ENCODE data around the gene SESN3.
"Not testable (repeated sequence)": the region's sequence is repeated elsewhere in the genome, so short reads cannot be mapped to it uniquely, and the experiment has no call there.

Gene SESN3

DNA sequence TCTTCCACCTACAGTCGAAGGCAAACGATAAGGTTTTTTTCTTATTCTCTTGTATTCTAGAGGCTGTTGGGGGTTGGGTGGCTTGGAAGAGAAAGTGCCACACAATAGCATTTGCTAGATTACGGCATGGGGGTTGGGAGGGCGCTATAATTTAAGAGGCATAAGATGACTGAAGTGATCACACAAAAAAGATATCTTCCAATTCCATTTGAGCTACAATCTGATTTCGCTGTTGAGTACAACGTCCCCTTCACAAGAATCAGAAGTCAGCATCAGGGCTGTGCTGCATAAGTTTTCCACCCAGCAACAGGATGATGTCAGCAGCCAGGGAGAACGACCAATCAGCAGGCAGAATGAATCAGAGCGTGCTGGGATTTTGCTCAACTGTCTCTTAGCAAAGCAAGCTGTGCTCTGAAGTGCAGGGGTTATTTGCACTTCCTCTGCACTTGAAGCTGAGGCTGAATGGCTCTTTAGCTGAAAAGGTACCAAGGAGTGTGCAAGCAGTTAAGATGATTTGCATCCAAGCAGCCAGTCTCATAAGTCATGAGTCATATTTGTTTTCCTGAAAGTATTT lies 23.2 kb upstream of the SESN3 start:
- Histone ChIP-seq H2BK15ac (ENCODE audit: low read depth, poor library complexity, severe bottlenecking) (no peak overlapping the region), H3K18ac (ENCODE audit: low read depth in 1 of 2, low read length in 2 of 2) (peak overlapping the region; percentile 22 to 65), H3K4ac (ENCODE audit: low read depth in 1 of 2, low read length in 2 of 2) (peak overlapping the region in 1 of 2 experiments; percentile 49), H2AK5ac (ENCODE audit: low read length, severe bottlenecking) (no peak overlapping the region), H3K9me3 (ENCODE audit: control insufficient read depth, low read length) (no peaks in the 10 kb centered on the region), H3K27me3 (ENCODE audit: control insufficient read depth in 1 of 2, insufficient read depth in 1 of 2, low read length in 2 of 2) (peaks cover 0 to 6% of the 10 kb centered on the region in 2 experiments), H3K23ac (ENCODE audit: low read length in 2 of 2) (no peak overlapping the region), H3K14ac (ENCODE audit: low read length in 2 of 2) (no peak overlapping the region), H3K36me3 (ENCODE audit: control insufficient read depth in 1 of 2, insufficient read depth in 2 of 2, low read depth in 1 of 2, low read length in 2 of 2) (no peaks in the 10 kb centered on the region), H3K79me1 (replicated peaks; ENCODE audit: low read length, poor library complexity, severe bottlenecking) (no peaks in the 10 kb centered on the region), H3K9ac (ENCODE audit: low read length) (peak overlapping the region; percentile 80), H2AFZ (ENCODE audit: low read depth, low read length) (no peak overlapping the region), H2BK120ac (ENCODE audit: low read depth, low read length) (no peak overlapping the region), H2BK12ac (ENCODE audit: low read length in 2 of 2) (peak overlapping the region in 1 of 2 experiments; percentile 90), H3K4me2 (ENCODE audit: low read length, poor library complexity, severe bottlenecking) (peak overlapping the region; percentile 57), H2BK5ac (ENCODE audit: low read depth, low read length, poor library complexity, severe bottlenecking) (no peak overlapping the region), H3K4me1 (ENCODE audit: control insufficient read depth, insufficient read depth, low read depth, low read length) (no peaks in the 10 kb centered on the region), H4K8ac (ENCODE audit: low read length) (peak overlapping the region; percentile 59), H3K4me3 (ENCODE audit: insufficient read depth in 1 of 2, low read depth in 1 of 2, low read length in 2 of 2) (peak overlapping the region in 1 of 2 experiments; percentile 73), H4K91ac (ENCODE audit: low read length) (no peak overlapping the region), H3K27ac (ENCODE audit: low read length, poor library complexity, severe bottlenecking) (peak overlapping the region; percentile 69)
- 17% methylated on average over 6 of the region's 8 CpGs for WGBS
- DNase-seq = peak; percentile 95

DNA sequence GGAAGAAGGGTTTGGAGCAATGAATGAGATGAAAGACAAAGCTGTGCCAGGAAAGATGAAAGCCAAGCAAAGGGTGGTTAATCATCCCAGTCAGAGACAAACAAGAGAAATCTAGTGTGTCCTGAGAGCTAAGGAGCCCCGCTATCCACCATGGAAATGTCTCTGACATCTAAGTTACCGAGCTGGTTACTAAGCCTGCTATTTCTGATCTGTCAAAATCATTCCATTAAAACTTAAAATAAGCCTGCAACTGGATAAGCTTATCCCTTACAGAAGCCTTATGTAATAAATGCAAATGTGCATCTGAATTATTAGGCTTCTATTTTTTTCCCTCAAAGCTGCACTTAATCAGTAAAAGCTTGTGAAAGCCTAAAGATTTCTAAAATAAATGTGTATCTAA lies 22.1 kb upstream of the SESN3 start:
- no peak overlapping the region for H3K18ac ChIP-seq (ENCODE audit: low read depth in 1 of 2, low read length in 2 of 2)
- no peak overlapping the region for H2BK120ac ChIP-seq (ENCODE audit: low read depth, low read length)
- H2BK5ac ChIP-seq (ENCODE audit: low read depth, low read length, poor library complexity, severe bottlenecking) = no peak overlapping the region
- no peak overlapping the region for H3K4me2 ChIP-seq (ENCODE audit: low read length, poor library complexity, severe bottlenecking)
- no peaks in the 10 kb centered on the region for H3K36me3 ChIP-seq (ENCODE audit: control insufficient read depth in 1 of 2, insufficient read depth in 2 of 2, low read depth in 1 of 2, low read length in 2 of 2)
- H3K9me3 ChIP-seq (ENCODE audit: control insufficient read depth, low read length) = no peaks in the 10 kb centered on the region
- no peak overlapping the region for H3K14ac ChIP-seq (ENCODE audit: low read length in 2 of 2)
- H3K4me3 ChIP-seq (ENCODE audit: insufficient read depth in 1 of 2, low read depth in 1 of 2, low read length in 2 of 2) = no peak overlapping the region
- H3K23ac ChIP-seq (ENCODE audit: low read length in 2 of 2) = no peak overlapping the region
- H3K9ac ChIP-seq (ENCODE audit: low read length) = no peak overlapping the region
- H2AFZ ChIP-seq (ENCODE audit: low read depth, low read length) = no peak overlapping the region
- no peak overlapping the region for H2BK15ac ChIP-seq (ENCODE audit: low read depth, poor library complexity, severe bottlenecking)
- peak overlapping the region in 1 of 2 experiments; percentile 31 for H2BK12ac ChIP-seq (ENCODE audit: low read length in 2 of 2)
- H3K4me1 ChIP-seq (ENCODE audit: control insufficient read depth, insufficient read depth, low read depth, low read length) = no peaks in the 10 kb centered on the region
- peak overlapping the region; percentile 31 for H2AK5ac ChIP-seq (ENCODE audit: low read length, severe bottlenecking)
- no peak overlapping the region for H4K91ac ChIP-seq (ENCODE audit: low read length)
- no peaks in the 10 kb centered on the region for H3K79me1 ChIP-seq (replicated peaks; ENCODE audit: low read length, poor library complexity, severe bottlenecking)
- WGBS = 89% methylated on average over 2 of the region's 2 CpGs
- peak overlapping the region in 1 of 2 experiments; percentile 73 for H3K4ac ChIP-seq (ENCODE audit: low read depth in 1 of 2, low read length in 2 of 2)
- H4K8ac ChIP-seq (ENCODE audit: low read length) = no peak overlapping the region
- no peak for DNase-seq
- peaks cover 0 to 6% of the 10 kb centered on the region in 2 experiments for H3K27me3 ChIP-seq (ENCODE audit: control insufficient read depth in 1 of 2, insufficient read depth in 1 of 2, low read length in 2 of 2)
- no peak overlapping the region for H3K27ac ChIP-seq (ENCODE audit: low read length, poor library complexity, severe bottlenecking)

- H3K23ac ChIP-seq (ENCODE audit: low read length in 2 of 2) = no peak overlapping the region
- no peak overlapping the region for H3K4me3 ChIP-seq (ENCODE audit: insufficient read depth in 1 of 2, low read depth in 1 of 2, low read length in 2 of 2)
- no peak overlapping the region for H3K27ac ChIP-seq (ENCODE audit: low read length, poor library complexity, severe bottlenecking)
- no peaks in the 10 kb centered on the region for H3K9me3 ChIP-seq (ENCODE audit: control insufficient read depth, low read length)
- no peak overlapping the region for H4K8ac ChIP-seq (ENCODE audit: low read length)
- no peak overlapping the region for H2BK120ac ChIP-seq (ENCODE audit: low read depth, low read length)
- no peak for DNase-seq
- H3K36me3 ChIP-seq (ENCODE audit: control insufficient read depth in 1 of 2, insufficient read depth in 2 of 2, low read depth in 1 of 2, low read length in 2 of 2) = no peaks in the 10 kb centered on the region
- H2BK12ac ChIP-seq (ENCODE audit: low read length in 2 of 2) = no peak overlapping the region
- no peak overlapping the region for H3K14ac ChIP-seq (ENCODE audit: low read length in 2 of 2)
- no peak overlapping the region for H2AFZ ChIP-seq (ENCODE audit: low read depth, low read length)
- peak overlapping the region; percentile 7 to 24 for H3K18ac ChIP-seq (ENCODE audit: low read depth in 1 of 2, low read length in 2 of 2)
- H3K9ac ChIP-seq (ENCODE audit: low read length) = no peak overlapping the region
- H3K79me1 ChIP-seq (replicated peaks; ENCODE audit: low read length, poor library complexity, severe bottlenecking) = no peaks in the 10 kb centered on the region
- H3K4me2 ChIP-seq (ENCODE audit: low read length, poor library complexity, severe bottlenecking) = no peak overlapping the region
- H2AK5ac ChIP-seq (ENCODE audit: low read length, severe bottlenecking) = no peak overlapping the region
- no peak overlapping the region for H4K91ac ChIP-seq (ENCODE audit: low read length)
- no peak overlapping the region for H2BK15ac ChIP-seq (ENCODE audit: low read depth, poor library complexity, severe bottlenecking)
- WGBS = 17% methylated on average over 1 of the region's 1 CpG
- no peak overlapping the region for H3K4ac ChIP-seq (ENCODE audit: low read depth in 1 of 2, low read length in 2 of 2)
- H3K27me3 ChIP-seq (ENCODE audit: control insufficient read depth in 1 of 2, insufficient read depth in 1 of 2, low read length in 2 of 2) = peaks cover 0 to 6% of the 10 kb centered on the region in 2 experiments
- no peak overlapping the region for H2BK5ac ChIP-seq (ENCODE audit: low read depth, low read length, poor library complexity, severe bottlenecking)
- H3K4me1 ChIP-seq (ENCODE audit: control insufficient read depth, insufficient read depth, low read depth, low read length) = no peaks in the 10 kb centered on the region
Observed at GRCh38 chr11:95252586-95252985, 21.6 kb upstream of the SESN3 start.

DNA sequence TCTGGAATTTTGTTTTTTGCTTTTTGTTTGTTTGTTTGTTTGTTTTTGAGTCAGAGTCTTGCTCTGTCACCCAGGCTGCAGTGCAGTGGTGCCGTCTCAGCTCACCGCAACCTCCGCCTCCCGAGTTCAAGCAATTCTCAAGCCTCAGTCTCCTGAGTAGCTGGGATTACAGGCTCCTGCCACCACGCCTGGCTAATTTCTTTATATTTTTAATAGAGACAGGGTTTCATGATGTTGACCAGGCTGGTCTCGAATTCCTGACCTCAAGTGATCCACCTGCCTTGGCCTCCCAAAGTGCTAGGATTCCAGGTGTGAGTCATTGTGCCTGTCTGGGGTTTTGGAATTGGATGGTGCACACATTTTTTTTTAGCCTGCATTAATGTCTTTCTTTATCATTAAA lies 20.9 kb upstream of the SESN3 start:
- H3K36me3 ChIP-seq (ENCODE audit: control insufficient read depth in 1 of 2, insufficient read depth in 2 of 2, low read depth in 1 of 2, low read length in 2 of 2); H3K4me3 ChIP-seq (ENCODE audit: insufficient read depth in 1 of 2, low read depth in 1 of 2, low read length in 2 of 2); H3K4me1 ChIP-seq (ENCODE audit: control insufficient read depth, insufficient read depth, low read depth, low read length); H3K18ac ChIP-seq (ENCODE audit: low read depth in 1 of 2, low read length in 2 of 2); H3K4me2 ChIP-seq (ENCODE audit: low read length, poor library complexity, severe bottlenecking); H2BK5ac ChIP-seq (ENCODE audit: low read depth, low read length, poor library complexity, severe bottlenecking); H3K27ac ChIP-seq (ENCODE audit: low read length, poor library complexity, severe bottlenecking); H2AK5ac ChIP-seq (ENCODE audit: low read length, severe bottlenecking); H2BK15ac ChIP-seq (ENCODE audit: low read depth, poor library complexity, severe bottlenecking); H3K9me3 ChIP-seq (ENCODE audit: control insufficient read depth, low read length); H2BK120ac ChIP-seq (ENCODE audit: low read depth, low read length); H3K9ac ChIP-seq (ENCODE audit: low read length); H3K23ac ChIP-seq (ENCODE audit: low read length in 2 of 2); H4K8ac ChIP-seq (ENCODE audit: low read length); H4K91ac ChIP-seq (ENCODE audit: low read length); H2AFZ ChIP-seq (ENCODE audit: low read depth, low read length); H3K14ac ChIP-seq (ENCODE audit: low read length in 2 of 2); H3K27me3 ChIP-seq (ENCODE audit: control insufficient read depth in 1 of 2, insufficient read depth in 1 of 2, low read length in 2 of 2); DNase-seq; H2BK12ac ChIP-seq (ENCODE audit: low read length in 2 of 2); H3K79me1 ChIP-seq (replicated peaks; ENCODE audit: low read length, poor library complexity, severe bottlenecking); H3K4ac ChIP-seq (ENCODE audit: low read depth in 1 of 2, low read length in 2 of 2): not testable (repeated sequence)
- 92% methylated on average over 6 of the region's 6 CpGs for WGBS
